ENCODE results near the gene IL1RAP.
"Not testable (repeated sequence)": the region's sequence is repeated elsewhere in the genome, so short reads cannot be mapped to it uniquely, and the experiment has no call there.

IL1RAP gene

GRCh38 chr3:190677868-190678267 lies 164.0 kb downstream of the IL1RAP start:
- DNase-seq: not testable (repeated sequence)

- DNase-seq: no peak
Measured at GRCh38 chr3:190680691-190681090, 166.8 kb downstream of the IL1RAP start.

GRCh38 chr3:190684776-190685175 lies 170.9 kb downstream of the IL1RAP start:
- no peak for DNase-seq

- DNase-seq: no peak
Measured at GRCh38 chr3:190686011-190686410, 172.1 kb downstream of the IL1RAP start.

- DNase-seq: no peak
Measured at GRCh38 chr3:190690246-190690645, 176.4 kb downstream of the IL1RAP start.

GRCh38 chr3:190692256-190692655 lies 178.4 kb downstream of the IL1RAP start:
- DNase-seq: no peak

- DNase-seq: no peak
Measured at GRCh38 chr3:190694335-190695001, 180.6 kb downstream of the IL1RAP start.

- DNase-seq: no peak
Measured at GRCh38 chr3:190695225-190695624, 181.3 kb downstream of the IL1RAP start.

GRCh38 chr3:190695994-190696393 lies 182.1 kb downstream of the IL1RAP start:
- no peak for DNase-seq

- DNase-seq: no peak
Measured at GRCh38 chr3:190696777-190697501, 183.1 kb downstream of the IL1RAP start.

GRCh38 chr3:190697502-190697830 lies 183.6 kb downstream of the IL1RAP start:
- DNase-seq: no peak

- DNase-seq: no peak
Measured at GRCh38 chr3:190697901-190698300, 184.0 kb downstream of the IL1RAP start.

GRCh38 chr3:190699776-190700175 lies 185.9 kb downstream of the IL1RAP start:
- DNase-seq: no peak

GRCh38 chr3:190701096-190701532 lies 187.2 kb downstream of the IL1RAP start:
- DNase-seq: no peak

GRCh38 chr3:190706582-190706981 lies 192.7 kb downstream of the IL1RAP start:
- no peak for DNase-seq
